NK-92 treated with Interleukin-12 subunit alpha and Interleukin-12 subunit beta, amount 100 ng/mL, for 24 hours (cell line): Measurements from ENCODE around the gene CD164L2.

ENCODE experiments used
- DNase-seq: peaks from one replicate; lab custom pipeline; 2025; lab: John Stamatoyannopoulos, UW

Gene CD164L2

GRCh38 chr1:27346991-27347624 is 36.0 kb downstream of the CD164L2 start:
- DNase-seq: no peak

GRCh38 chr1:27346357-27346756 is 36.8 kb downstream of the CD164L2 start:
- no peak for DNase-seq

GRCh38 chr1:27345272-27345671 is 37.9 kb downstream of the CD164L2 start:
- DNase-seq: no peak

GRCh38 chr1:27343639-27344025 is 39.5 kb downstream of the CD164L2 start:
- DNase-seq: no peak

GRCh38 chr1:27342778-27343638 is 40.1 kb downstream of the CD164L2 start:
- DNase-seq: peak; percentile 35

- no peak for DNase-seq
Measured at GRCh38 chr1:27342391-27342777, 40.7 kb downstream of the CD164L2 start.

- DNase-seq: no peak
Measured at GRCh38 chr1:27341525-27342252, 41.4 kb downstream of the CD164L2 start, which contains the start of gene SYTL1. TSS of gene SYTL1 (plus strand) at chr1:27342022. CDS start at chr1:27345335, 3,313 bp downstream.

GRCh38 chr1:27339213-27339612 is 43.9 kb downstream of the CD164L2 start:
- DNase-seq: no peak

- DNase-seq: no peak
Measured at GRCh38 chr1:27338751-27339150, 44.4 kb downstream of the CD164L2 start.

GRCh38 chr1:27336756-27337155 is 46.4 kb downstream of the CD164L2 start:
- DNase-seq: no peak

GRCh38 chr1:27335506-27336422 is 47.4 kb downstream of the CD164L2 start:
- DNase-seq: no peak

GRCh38 chr1:27333717-27334279 is 49.3 kb downstream of the CD164L2 start:
- no peak for DNase-seq

GRCh38 chr1:27332536-27333281 is 50.4 kb downstream of the CD164L2 start:
- DNase-seq: no peak

- DNase-seq: no peak
Measured at GRCh38 chr1:27331922-27332321, 51.2 kb downstream of the CD164L2 start.

GRCh38 chr1:27331426-27331825 is 51.7 kb downstream of the CD164L2 start:
- no peak for DNase-seq

- no peak for DNase-seq
Measured at GRCh38 chr1:27330786-27331185, 52.3 kb downstream of the CD164L2 start.
